A673 (cell line): Measurements from ENCODE around the gene UBE4B. TPM values are rescaled to one million over a fixed set of nuclear protein-coding genes. Genes with fewer than 3 reads are reported as not detected.

Experiments
- BruUV-seq: library from RNA; stranded (reverse); fragments of 400-500 nt; replicated peaks from 2 replicates; lab custom pipeline; 2021; lab: Mats Ljungman, UMichigan
- CTCF ChIA-PET: fragments of 300-600 bp; sonication (Branson Sonifier 250); formaldehyde crosslinking; loops from one replicate; lab custom pipeline; 2022; ENCODE audit warnings: antibody characterized with exemption; lab: Charles Lee
- POLR2A ChIA-PET: fragments of 300-600 bp; sonication (Branson Sonifier 250); formaldehyde crosslinking; loops from one replicate; lab custom pipeline; 2022; ENCODE audit warnings: antibody characterized with exemption; ENCODE audit not compliant: low non-redundant PET; lab: Charles Lee
- DNase-seq: peaks from one replicate; pipeline ENCODE4 v3.0.0-alpha.2; 2015; ENCODE audit warnings: low spot score
- H3K27ac ChIP-seq: fragments of 200-600 bp; sonication (generic); 2 replicates; pipeline ENCODE4 v1.5.1; 2016; ENCODE audit warnings: mixed run types, low read depth, mild to moderate bottlenecking, mixed read lengths, antibody characterized with exemption, low read length; ENCODE audit not compliant: poor library complexity, severe bottlenecking
- H3K27me3 ChIP-seq: fragments of 200-600 bp; sonication (generic); replicated peaks from 2 replicates; pipeline ENCODE4 v1.6.1; 2017; ENCODE audit warnings: mixed run types, low read depth, mild to moderate bottlenecking, mixed read lengths, antibody characterized with exemption, low read length; ENCODE audit not compliant: insufficient read depth, poor library complexity
- H3K36me3 ChIP-seq: fragments of 200-600 bp; sonication (generic); 2 replicates; pipeline ENCODE4 v1.6.1; 2016; ENCODE audit warnings: mixed run types, mild to moderate bottlenecking, mixed read lengths, antibody characterized with exemption, low read length; ENCODE audit not compliant: insufficient read depth, poor library complexity, severe bottlenecking
- H3K4me1 ChIP-seq: fragments of 200-600 bp; sonication (generic); 2 replicates; pipeline ENCODE4 v1.6.1; 2017; ENCODE audit warnings: mixed run types, mild to moderate bottlenecking, mixed read lengths, antibody characterized with exemption, low read length; ENCODE audit not compliant: insufficient read depth, poor library complexity, severe bottlenecking
- H3K4me3 ChIP-seq: fragments of 200-600 bp; sonication (generic); 2 replicates; pipeline ENCODE4 v1.5.1; 2016; ENCODE audit warnings: low read depth, mixed run types, mild to moderate bottlenecking, mixed read lengths, low read length; ENCODE audit not compliant: poor library complexity, severe bottlenecking
- H3K9me3 ChIP-seq: fragments of 200-600 bp; sonication (generic); 2 replicates; pipeline ENCODE4 v1.6.1; 2016; ENCODE audit warnings: mixed run types, low read depth, mild to moderate bottlenecking, mixed read lengths, antibody characterized with exemption, low read length; ENCODE audit not compliant: poor library complexity, severe bottlenecking
- CTCF ChIP-seq: fragments of 300-800, 200-600 bp; sonication (generic); conservative IDR thresholded peaks from 2 replicates; pipeline ENCODE4 v1.5.1; 2017; ENCODE audit warnings: low read depth, mild to moderate bottlenecking, antibody characterized with exemption, low read length, moderate library complexity, mixed read lengths
- EZH2 ChIP-seq: fragments of 200-600 bp; sonication (generic); IDR thresholded peaks from 2 replicates; pipeline ENCODE4 v1.6.1; 2017; ENCODE audit warnings: borderline replicate concordance, low read depth, mild to moderate bottlenecking, mixed read lengths, antibody characterized with exemption, low read length; ENCODE audit not compliant: poor library complexity, severe bottlenecking
- intact Hi-C: fragments of 100-400 bp; cut with micrococcal nuclease; formaldehyde crosslinking; loops from one replicate; pipeline ENCODE4 v1.10.0; 2022; ENCODE audit not compliant: unreplicated experiment
- total RNA-seq: library from RNA; stranded (reverse); gene quantifications from 2 replicates; pipeline ENCODE4 v1.2.3, GENCODE V29; 2021

UBE4B gene
- total RNA-seq, 1 experiment from 2014 or later, result 58.0 TPM

- intact Hi-C loops, result no loop called here
- peaks cover 18% of the 10 kb centered on the region for H3K36me3 ChIP-seq
- ChIA-PET CTCF (interaction anchor here (0.6 kb wide), 1 partner anchor 643 kb away, joined by 5 read pairs; no protein-coding TSS in a partner anchor), POLR2A (no interaction called here)
- no peaks in the 10 kb centered on the region for H3K27me3 ChIP-seq
- no peak for TF ChIP-seq EZH2
- no peak for TF ChIP-seq CTCF
- no peak overlapping the region for H3K27ac ChIP-seq
- H3K4me1 ChIP-seq, result no peaks in the 10 kb centered on the region
- DNase-seq, result no peak
- H3K9me3 ChIP-seq, result no peaks in the 10 kb centered on the region
- no peak overlapping the region for H3K4me3 ChIP-seq
- BruUV-seq, result no TSS peak
Observed at GRCh38 chr1:10178597-10179405, 146.0 kb downstream of the UBE4B start.

GRCh38 chr1:10179406-10180091 lies 146.8 kb downstream of the UBE4B start:
- ChIA-PET CTCF (no interaction called here), POLR2A (no interaction called here)
- no peak for DNase-seq
- BruUV-seq, result no TSS peak
- no peak overlapping the region for H3K27ac ChIP-seq
- H3K4me1 ChIP-seq, result no peaks in the 10 kb centered on the region
- intact Hi-C loops, result no loop called here
- H3K36me3 ChIP-seq, result peaks cover 18% of the 10 kb centered on the region
- no peaks in the 10 kb centered on the region for H3K27me3 ChIP-seq
- no peak overlapping the region for H3K4me3 ChIP-seq
- no peaks in the 10 kb centered on the region for H3K9me3 ChIP-seq
- TF ChIP-seq CTCF (no peak), EZH2 (no peak)

- no peak for DNase-seq
- intact Hi-C loops, result no loop called here
- no peaks in the 10 kb centered on the region for H3K4me1 ChIP-seq
- H3K27ac ChIP-seq, result no peak overlapping the region
- TF ChIP-seq EZH2 (no peak), CTCF (no peak)
- BruUV-seq, result no TSS peak
- peaks cover 18% of the 10 kb centered on the region for H3K36me3 ChIP-seq
- ChIA-PET CTCF (no interaction called here), POLR2A (no interaction called here)
- no peaks in the 10 kb centered on the region for H3K9me3 ChIP-seq
- H3K27me3 ChIP-seq, result no peaks in the 10 kb centered on the region
- H3K4me3 ChIP-seq, result no peak overlapping the region
Observed at GRCh38 chr1:10181154-10181553, 148.4 kb downstream of the UBE4B start.
